GM23248 (cell line): ENCODE results near the gene MAPK8. TPM values are rescaled to one million over a fixed set of nuclear protein-coding genes. Genes with fewer than 3 reads are reported as not detected.

Experiments
- DNase-seq: peaks from one replicate; pipeline ENCODE4 v3.0.0-alpha.2; 2015
- H2AFZ ChIP-seq: fragments of 200-600 bp; sonication (generic); 2 replicates; pipeline ENCODE4 v1.6.1; 2016; ENCODE audit warnings: antibody characterized with exemption
- H3F3A ChIP-seq: fragments of 200-600 bp; sonication (generic); 2 replicates; pipeline ENCODE4 v1.6.1; 2016; ENCODE audit warnings: mild to moderate bottlenecking, antibody characterized with exemption, mixed run types; ENCODE audit not compliant: insufficient read depth
- H3K27ac ChIP-seq: fragments of 200-600 bp; sonication (generic); 2 replicates; pipeline ENCODE4 v1.5.1; 2016; ENCODE audit warnings: mild to moderate bottlenecking
- H3K27me3 ChIP-seq: fragments of 200-600 bp; sonication (generic); replicated peaks from 2 replicates; pipeline ENCODE4 v1.6.1; 2016; ENCODE audit warnings: mild to moderate bottlenecking; ENCODE audit not compliant: insufficient read depth
- H3K36me3 ChIP-seq: fragments of 200-600 bp; sonication (generic); 2 replicates; pipeline ENCODE4 v1.6.1; 2016; ENCODE audit warnings: low read depth, mild to moderate bottlenecking
- H3K4me1 ChIP-seq: fragments of 200-600 bp; sonication (generic); 2 replicates; pipeline ENCODE4 v1.6.1; 2016; ENCODE audit warnings: mild to moderate bottlenecking; ENCODE audit not compliant: insufficient read depth
- H3K4me2 ChIP-seq: fragments of 200-600 bp; sonication (generic); one replicate; pipeline ENCODE4 v1.6.1; 2016; ENCODE audit warnings: mild to moderate bottlenecking; ENCODE audit not compliant: unreplicated experiment
- H3K4me3 ChIP-seq: fragments of 200-600 bp; sonication (generic); 2 replicates; pipeline ENCODE4 v1.5.1; 2016; ENCODE audit warnings: mild to moderate bottlenecking
- H3K79me2 ChIP-seq: fragments of 200-600 bp; sonication (generic); 2 replicates; pipeline ENCODE4 v1.6.1; 2016; ENCODE audit warnings: mild to moderate bottlenecking; ENCODE audit not compliant: insufficient read depth
- H3K9ac ChIP-seq: fragments of 200-600 bp; sonication (generic); 2 replicates; pipeline ENCODE4 v1.6.1; 2016; ENCODE audit warnings: mild to moderate bottlenecking
- H3K9me2 ChIP-seq: fragments of 200-600 bp; sonication (generic); 2 replicates; pipeline ENCODE4 v1.6.1; 2016; ENCODE audit warnings: mixed run types, mild to moderate bottlenecking, moderate library complexity; ENCODE audit not compliant: insufficient read depth
- H3K9me3 ChIP-seq: fragments of 200-600 bp; sonication (generic); one replicate; pipeline ENCODE4 v1.6.1; 2017; ENCODE audit warnings: low read depth
- H4K20me1 ChIP-seq: fragments of 200-600 bp; sonication (generic); 2 replicates; pipeline ENCODE4 v1.6.0; 2016; ENCODE audit not compliant: insufficient read depth
- EZH2 ChIP-seq: fragments of 200-600 bp; sonication (generic); IDR thresholded peaks from 2 replicates; pipeline ENCODE4 v1.6.1; 2018; ENCODE audit warnings: antibody characterized with exemption, mild to moderate bottlenecking; ENCODE audit not compliant: insufficient read depth, poor library complexity, severe bottlenecking
- EZH2phosphoT487 ChIP-seq: fragments of 200-600 bp; sonication (generic); IDR thresholded peaks from 2 replicates; pipeline ENCODE4 v1.6.1; 2018; ENCODE audit warnings: antibody characterized with exemption, moderate library complexity, mild to moderate bottlenecking, low read depth; ENCODE audit not compliant: insufficient read depth
- WGBS, 2 experiments: methylation state at CpG; one replicate each; pipeline ENCODE4 v1.1.6; 2015 to 2017; ENCODE audit warnings: low lambda C conversion rate in 2 of 2, low coverage in 1 of 2; ENCODE audit errors: missing lambda C conversion rate in 2 of 2; 5-methylcytosine and 5-hydroxymethylcytosine counted together
- in situ Hi-C: fragments of 300-500 bp; cut with MboI; formaldehyde crosslinking; loops from 2 replicates; pipeline ENCODE4 v1.15.0; 2020
- polyA plus RNA-seq: library from polyadenylated mRNA; unstranded; fragments of >200 nt; fragmentation: Nextera tagmentation; extraction: Ambion mirVana; gene quantifications from 2 replicates; pipeline ENCODE4 v1.2.1, GENCODE V29; 2016
- total RNA-seq: library from RNA; depleted of rRNA; stranded (reverse); fragments of >200 nt; shearing (Covaris generic); gene quantifications from 2 replicates; pipeline ENCODE4 v1.2.3, GENCODE V29; 2014

Gene MAPK8
- total and polyA plus RNA-seq, 2 experiments from 2014 or later, result 44.4 to 78.7 TPM

- TF ChIP-seq EZH2, result no peak
- no peak for TF ChIP-seq EZH2phosphoT487
- H3K9ac ChIP-seq, result no peak overlapping the region
- no peak overlapping the region for H3K27ac ChIP-seq
- H3K79me2 ChIP-seq, result no peaks in the 10 kb centered on the region
- DNase-seq, result no peak
- no peak overlapping the region for H3K4me3 ChIP-seq
- H3K36me3 ChIP-seq, result no peaks in the 10 kb centered on the region
- in situ Hi-C loops, result no loop called here
- no peaks in the 10 kb centered on the region for H3K4me1 ChIP-seq
- H3K27me3 ChIP-seq, result peaks cover 28% of the 10 kb centered on the region
- no peaks in the 10 kb centered on the region for H3K9me2 ChIP-seq
- no peaks in the 10 kb centered on the region for H3K9me3 ChIP-seq
- no peaks in the 10 kb centered on the region for H4K20me1 ChIP-seq
- no peak overlapping the region for H3K4me2 ChIP-seq
- H3F3A ChIP-seq, result no peaks in the 10 kb centered on the region
- WGBS, 2 experiments, result 38% methylated on average over 5 of the region's 5 CpGs
- no peak overlapping the region for H2AFZ ChIP-seq
These were observed 20.8 kb upstream of the MAPK8 start for GRCh38 chr10:48285710-48286109.

- H3K27me3 ChIP-seq, result peaks cover 28% of the 10 kb centered on the region
- 50 to 53% methylated on average over 1 of the region's 1 CpG for WGBS, 2 experiments
- no peak overlapping the region for H2AFZ ChIP-seq
- H3K79me2 ChIP-seq, result no peaks in the 10 kb centered on the region
- H3K4me1 ChIP-seq, result no peaks in the 10 kb centered on the region
- DNase-seq, result no peak
- no peaks in the 10 kb centered on the region for H3K9me3 ChIP-seq
- no peaks in the 10 kb centered on the region for H3K36me3 ChIP-seq
- in situ Hi-C loops, result no loop called here
- H3K9me2 ChIP-seq, result no peaks in the 10 kb centered on the region
- H3K4me3 ChIP-seq, result no peak overlapping the region
- no peak overlapping the region for H3K9ac ChIP-seq
- H3F3A ChIP-seq, result no peaks in the 10 kb centered on the region
- H4K20me1 ChIP-seq, result no peaks in the 10 kb centered on the region
- TF ChIP-seq EZH2 (no peak), EZH2phosphoT487 (no peak)
- no peak overlapping the region for H3K27ac ChIP-seq
- H3K4me2 ChIP-seq, result no peak overlapping the region
These were observed 20.1 kb upstream of the MAPK8 start for GRCh38 chr10:48286356-48286755.

- Histone ChIP-seq H3K27me3 (peaks cover 28% of the 10 kb centered on the region), H3K4me1 (no peaks in the 10 kb centered on the region), H3F3A (no peaks in the 10 kb centered on the region), H3K27ac (no peak overlapping the region), H3K9ac (no peak overlapping the region), H3K79me2 (no peaks in the 10 kb centered on the region), H3K4me3 (no peak overlapping the region), H3K9me3 (no peaks in the 10 kb centered on the region), H3K9me2 (no peaks in the 10 kb centered on the region), H4K20me1 (no peaks in the 10 kb centered on the region), H3K36me3 (no peaks in the 10 kb centered on the region), H2AFZ (no peak overlapping the region), H3K4me2 (no peak overlapping the region)
- no peak for DNase-seq
- in situ Hi-C loops, result no loop called here
- WGBS, 2 experiments, result 52% methylated on average over 13 of the region's 13 CpGs
- TF ChIP-seq EZH2phosphoT487 (no peak), EZH2 (no peak)
These were observed 18.8 kb upstream of the MAPK8 start for GRCh38 chr10:48287417-48288391.

- Histone ChIP-seq H3K9me3 (no peaks in the 10 kb centered on the region), H3K4me3 (no peak overlapping the region), H3K27ac (no peak overlapping the region), H3K9me2 (no peaks in the 10 kb centered on the region), H2AFZ (no peak overlapping the region), H3K4me2 (no peak overlapping the region), H3K9ac (no peak overlapping the region), H3K4me1 (no peaks in the 10 kb centered on the region), H3F3A (no peaks in the 10 kb centered on the region), H3K79me2 (no peaks in the 10 kb centered on the region), H3K27me3 (peaks cover 34% of the 10 kb centered on the region), H4K20me1 (no peaks in the 10 kb centered on the region), H3K36me3 (no peaks in the 10 kb centered on the region)
- in situ Hi-C loops, result no loop called here
- TF ChIP-seq EZH2phosphoT487, result no peak
- TF ChIP-seq EZH2, result no peak
- WGBS, 2 experiments, result 65 to 78% methylated on average over 7 of the region's 7 CpGs
- no peak for DNase-seq
These were observed 17.8 kb upstream of the MAPK8 start for GRCh38 chr10:48288661-48289060.
